Left forelimb (tissue), 1 donor: ENCODE results near the gene MED14.

Experiments
- DNase-seq: peaks from one replicate; pipeline ENCODE4 v3.0.0-alpha.2; 2018; ENCODE audit warnings: low spot score

MED14 gene

GRCh38 chrX:40729598-40730584 lies 5.5 kb downstream of the MED14 start:
- DNase-seq: no peak

- DNase-seq: no peak
Observed at GRCh38 chrX:40727581-40728252, 7.6 kb downstream of the MED14 start.

- no peak for DNase-seq
Observed at GRCh38 chrX:40727093-40727492, 8.2 kb downstream of the MED14 start.

DNA sequence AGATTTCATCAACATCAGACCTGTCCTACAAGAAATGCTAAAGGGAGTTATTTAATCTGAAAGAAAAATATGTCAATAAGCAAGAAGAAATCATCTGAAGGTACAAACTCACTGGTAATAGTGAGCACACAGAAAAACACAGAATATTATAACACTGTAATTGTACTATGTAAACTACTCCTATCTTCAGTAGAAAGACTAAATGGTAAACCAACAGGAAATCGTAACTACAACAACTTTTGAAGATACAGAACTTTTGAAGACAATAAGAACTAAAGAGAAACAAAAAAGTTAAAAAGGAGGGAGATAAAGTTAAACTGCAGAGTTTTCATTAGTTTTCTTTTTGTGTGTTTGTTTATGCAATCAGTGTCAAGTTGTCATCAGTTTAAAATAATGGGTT lies 12.4 kb downstream of the MED14 start:
- DNase-seq: no peak

DNA sequence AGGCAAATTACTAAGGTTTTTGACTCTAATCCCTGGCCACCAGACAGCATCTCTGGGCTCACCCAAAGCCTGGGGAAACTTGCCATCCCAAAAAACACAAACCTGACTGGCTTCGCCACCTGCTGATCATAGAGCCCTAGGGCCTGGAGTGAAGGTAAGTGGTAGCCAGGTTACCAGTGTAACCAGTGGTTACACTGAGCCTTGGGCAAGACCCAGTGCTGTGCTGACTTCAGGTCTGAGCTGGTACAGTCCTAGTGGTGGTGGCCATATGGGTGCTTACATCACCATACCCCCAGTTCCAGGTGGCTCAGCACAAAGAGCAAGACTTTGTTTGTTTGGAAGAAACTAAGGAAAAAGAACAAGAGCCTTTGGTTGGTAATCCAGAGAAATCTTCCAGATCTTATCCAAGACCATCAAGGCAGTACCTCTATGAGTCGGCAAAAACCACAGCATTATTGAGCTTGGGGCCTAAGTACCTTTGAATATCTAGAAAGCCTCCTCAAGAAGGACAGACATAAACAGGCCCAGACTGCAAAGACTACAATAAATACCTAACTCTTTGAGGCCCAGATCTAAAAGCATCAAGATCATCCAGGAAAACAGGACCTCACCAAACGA lies 13.7 kb downstream of the MED14 start:
- no peak for DNase-seq

- no peak for DNase-seq
Observed at GRCh38 chrX:40720792-40721191, 14.6 kb downstream of the MED14 start.

DNA sequence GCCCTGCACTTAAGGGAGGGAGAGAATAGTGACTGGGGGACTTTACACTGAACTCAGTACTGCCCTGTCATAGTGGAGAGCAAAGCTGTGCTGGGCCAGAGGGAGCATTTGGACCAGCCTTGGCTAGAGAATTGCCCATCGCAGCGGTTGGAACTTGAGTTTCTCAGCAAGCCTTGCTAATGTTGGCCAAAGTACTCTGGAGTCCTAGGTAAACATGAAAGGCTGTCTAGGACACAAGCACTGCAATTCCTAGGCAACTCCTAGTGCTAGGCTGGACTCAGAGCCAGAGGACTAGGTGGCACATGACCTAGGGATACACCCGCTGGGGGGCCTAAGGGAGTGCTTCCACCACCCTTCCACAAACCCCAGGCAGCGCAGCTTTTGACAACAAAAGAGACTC lies 15.0 kb downstream of the MED14 start:
- no peak for DNase-seq

DNA sequence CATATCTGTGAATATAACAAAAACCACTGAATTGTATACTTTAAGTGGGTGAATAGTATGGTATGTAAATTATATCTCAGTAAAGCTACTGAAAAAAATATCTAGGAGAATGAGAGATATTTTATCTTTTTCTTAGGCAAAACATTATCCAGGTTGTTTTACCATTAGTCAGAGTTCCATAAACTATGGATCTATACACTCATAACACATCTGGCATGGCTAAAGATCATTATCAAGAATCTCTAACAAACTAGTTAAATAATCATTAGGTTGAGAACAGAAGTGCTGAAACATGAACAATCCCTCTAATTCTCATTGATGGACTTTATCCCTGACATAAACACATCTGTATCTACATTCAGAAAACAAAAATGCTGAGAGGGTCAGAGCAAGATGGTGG lies 15.6 kb downstream of the MED14 start:
- no peak for DNase-seq

DNA sequence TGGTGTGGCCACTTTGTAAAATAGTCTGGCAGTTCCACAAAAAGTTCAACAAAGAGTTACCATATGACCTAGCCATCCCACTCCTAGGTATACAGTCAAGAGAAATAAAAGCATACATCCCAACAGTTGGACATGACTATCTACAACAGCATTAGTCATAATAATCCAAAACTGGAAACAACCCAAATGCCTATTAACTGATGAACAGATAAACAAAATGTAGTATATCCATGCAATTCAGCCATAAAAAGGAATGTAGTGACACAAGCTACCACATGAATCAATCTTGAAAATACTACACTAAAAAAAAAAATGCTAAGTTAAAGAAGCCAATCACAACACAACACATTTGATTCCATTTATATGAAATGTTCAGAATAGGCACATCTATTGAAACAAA lies 16.1 kb downstream of the MED14 start:
- no peak for DNase-seq

DNA sequence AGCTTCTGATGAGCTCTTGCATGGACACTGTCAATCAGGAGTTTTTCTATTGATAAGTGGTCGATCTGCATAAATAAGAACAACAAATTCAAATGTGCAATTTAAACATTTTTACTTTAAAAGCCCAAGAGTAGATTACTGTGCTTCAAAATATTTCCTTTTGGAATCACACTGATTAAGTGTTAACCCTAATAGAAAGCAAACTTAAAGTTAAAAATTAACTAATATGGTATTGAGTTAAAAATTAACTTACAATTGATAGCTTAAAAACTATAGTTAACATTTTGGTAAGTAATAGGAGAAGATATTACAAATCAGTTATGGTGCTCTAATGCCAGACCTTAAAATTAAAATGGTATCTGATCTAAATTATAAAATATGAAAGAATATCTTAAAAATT lies 25.9 kb downstream of the MED14 start:
- no peak for DNase-seq

DNA sequence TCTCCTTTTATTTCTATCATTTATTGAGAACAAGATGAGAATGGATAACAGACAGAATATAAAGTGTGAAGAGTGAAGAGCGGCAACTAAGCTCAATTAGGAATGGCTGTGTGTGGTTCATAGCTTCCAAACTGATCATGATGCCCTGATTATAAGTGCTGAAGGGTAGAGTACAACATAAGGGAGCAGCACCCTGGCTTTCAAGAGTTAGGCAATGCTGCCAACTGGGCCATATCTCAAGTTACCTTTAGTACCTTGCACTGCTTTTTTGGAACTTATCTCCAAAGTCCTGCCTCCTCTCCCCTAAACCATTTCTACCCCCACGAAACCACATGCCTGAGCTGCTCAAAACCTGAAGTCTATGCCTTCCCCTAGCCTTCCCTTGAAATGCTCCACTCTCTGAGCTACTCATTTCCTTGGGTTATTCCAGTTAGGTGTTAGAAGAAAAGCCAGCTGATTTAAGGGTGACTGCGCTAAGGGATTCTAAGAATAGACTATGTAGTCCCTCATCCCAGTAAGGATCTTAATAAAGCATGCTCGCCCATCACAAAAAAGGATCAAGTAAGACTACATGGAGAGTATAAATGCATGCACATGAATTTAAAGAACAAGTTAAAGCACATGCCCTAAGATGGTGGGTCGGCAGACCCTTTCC lies 29.6 kb downstream of the MED14 start:
- no peak for DNase-seq

- no peak for DNase-seq
Observed at GRCh38 chrX:40700640-40701342, 34.6 kb downstream of the MED14 start.

- no peak for DNase-seq
Observed at GRCh38 chrX:40698851-40699250, 36.5 kb downstream of the MED14 start.

DNA sequence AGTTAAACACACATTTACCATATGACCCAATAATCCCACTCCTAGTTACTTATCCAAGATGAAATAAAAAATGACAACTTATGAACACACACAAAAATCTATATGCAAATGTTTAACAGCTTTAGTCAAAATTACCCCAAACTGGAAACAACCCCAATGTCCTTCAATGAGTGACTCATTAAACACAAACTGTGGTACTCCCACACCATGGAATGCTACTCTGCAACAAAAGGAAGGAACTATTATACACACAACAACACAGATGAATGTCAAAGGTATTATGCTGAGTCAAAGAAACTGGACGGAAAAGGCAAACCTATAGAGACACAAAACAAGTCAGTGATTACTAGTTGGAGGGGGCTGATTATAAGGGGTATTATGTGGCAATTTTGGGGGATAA lies 40.5 kb downstream of the MED14 start:
- no peak for DNase-seq

GRCh38 chrX:40688929-40689328 lies 46.4 kb downstream of the MED14 start:
- no peak for DNase-seq

- DNase-seq: no peak
Observed at GRCh38 chrX:40687169-40687568, 48.2 kb downstream of the MED14 start.

DNA sequence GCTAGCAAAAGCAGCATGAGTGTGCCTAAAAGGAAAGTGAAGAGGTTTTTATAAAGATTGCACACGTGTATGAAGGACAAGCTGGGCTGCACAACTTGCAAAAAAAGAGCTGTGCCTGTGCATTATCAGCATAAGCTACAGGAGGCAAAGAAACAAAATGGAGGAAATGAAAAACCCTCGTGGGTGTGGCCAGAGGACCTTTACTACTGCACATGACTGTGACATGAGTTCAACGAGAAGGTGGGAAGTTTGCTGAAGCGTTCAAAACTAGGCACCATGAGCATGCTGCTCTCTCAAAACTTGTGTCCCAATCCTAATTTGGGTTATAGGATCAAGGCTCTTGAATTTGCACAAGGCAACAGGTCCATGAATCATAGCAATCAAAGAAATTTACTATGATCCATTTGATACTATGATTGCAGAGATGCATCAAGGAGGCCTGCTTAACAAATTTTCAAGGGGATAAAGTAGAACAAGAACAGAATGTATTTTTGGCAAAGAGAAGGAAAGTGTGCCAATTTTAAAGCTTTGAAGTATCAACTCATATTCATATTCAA lies 49.9 kb downstream of the MED14 start:
- no peak for DNase-seq

- no peak for DNase-seq
Observed at GRCh38 chrX:40684092-40684491, 51.2 kb downstream of the MED14 start.

- DNase-seq: no peak
Observed at GRCh38 chrX:40683245-40683644, 52.1 kb downstream of the MED14 start.

GRCh38 chrX:40671126-40671525 lies 64.2 kb downstream of the MED14 start:
- DNase-seq: no peak

GRCh38 chrX:40663880-40664630 lies 71.3 kb downstream of the MED14 start:
- DNase-seq: no peak
